IPS-18c (cell line): ENCODE measurements around the gene PPP1R1C.
"Not testable (repeated sequence)": the region's sequence is repeated elsewhere in the genome, so short reads cannot be mapped to it uniquely, and the experiment has no call there.

Experiments
- H3K4me3 ChIP-seq: 2 replicates; pipeline ENCODE4 v1.7.0; 2013; ENCODE audit warnings: low read depth, mild to moderate bottlenecking, low read length, moderate library complexity; ENCODE audit not compliant: insufficient read depth
- H3K9me3 ChIP-seq: one replicate; pipeline ENCODE4 v1.6.1; 2013; ENCODE audit warnings: mild to moderate bottlenecking, low read length, moderate library complexity; ENCODE audit not compliant: control insufficient read depth, insufficient read depth

PPP1R1C gene

DNA sequence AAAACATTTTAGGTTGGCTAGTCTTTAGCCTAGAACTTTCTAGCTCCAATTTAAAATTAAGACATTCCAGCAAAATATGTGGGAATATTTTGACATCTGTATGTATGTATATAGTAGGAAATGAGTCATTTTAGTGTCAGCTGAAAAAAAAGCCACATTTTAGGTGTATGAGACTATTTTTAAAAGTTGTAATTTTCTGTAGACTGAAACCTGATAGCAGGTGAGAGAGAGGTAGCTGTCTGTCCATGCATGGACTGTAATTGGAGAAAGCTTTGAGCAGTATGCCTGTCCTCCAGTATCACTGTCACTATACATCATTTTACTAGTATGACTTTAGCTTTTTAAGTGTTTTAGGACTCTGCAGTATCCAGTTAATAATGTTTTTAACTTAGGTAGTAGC lies 26.1 kb upstream of the PPP1R1C start:
- no peak overlapping the region for H3K4me3 ChIP-seq
- H3K9me3 ChIP-seq, result no peaks in the 10 kb centered on the region

DNA sequence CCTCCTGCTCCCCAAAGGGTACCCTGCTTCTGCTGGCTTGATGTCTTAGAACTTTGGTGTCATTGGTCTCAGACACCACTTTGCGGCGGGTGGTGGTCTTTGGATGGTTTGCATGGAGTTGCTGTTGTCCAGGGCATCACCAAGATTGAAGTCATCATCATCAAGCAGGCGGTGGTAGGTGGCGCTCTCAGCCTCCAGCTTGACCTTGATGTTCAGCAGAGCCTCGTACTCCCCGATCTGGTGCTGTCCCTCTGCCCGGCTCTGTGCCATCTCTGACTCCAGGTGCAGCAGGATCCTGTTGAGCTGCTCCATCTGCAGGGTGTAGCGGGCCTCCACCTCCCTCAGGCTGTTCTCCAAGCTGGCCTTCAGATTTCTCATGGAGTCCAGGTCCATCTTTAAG lies 24.5 kb upstream of the PPP1R1C start:
- not testable (repeated sequence) for H3K9me3 ChIP-seq, H3K4me3 ChIP-seq

DNA sequence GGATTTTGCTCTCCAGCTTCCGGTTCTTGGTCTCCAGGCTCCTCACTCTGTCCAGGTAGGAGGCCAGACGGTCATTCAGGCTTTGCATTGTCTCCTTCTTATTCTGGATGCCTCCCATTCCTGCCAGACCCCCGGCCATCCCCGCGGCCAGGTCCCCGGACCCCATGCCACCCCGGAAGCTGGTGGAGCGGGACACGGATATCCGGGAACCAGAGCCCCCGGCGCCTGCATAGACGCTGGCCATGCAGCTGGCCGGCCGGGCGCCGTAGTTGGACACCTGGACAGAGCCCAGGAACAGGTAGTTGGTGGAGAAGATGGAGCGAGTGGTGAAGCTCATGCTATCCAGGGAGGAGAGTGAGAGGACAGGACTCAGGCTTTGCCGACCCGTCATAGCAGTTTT lies 23.5 kb upstream of the PPP1R1C start:
- no peaks in the 10 kb centered on the region for H3K9me3 ChIP-seq
- H3K4me3 ChIP-seq, result no peak overlapping the region

- Histone ChIP-seq H3K4me3 (no peak overlapping the region), H3K9me3 (no peaks in the 10 kb centered on the region)
Measured at GRCh38 chr2:181970160-181970794, 15.4 kb upstream of the PPP1R1C start.

DNA sequence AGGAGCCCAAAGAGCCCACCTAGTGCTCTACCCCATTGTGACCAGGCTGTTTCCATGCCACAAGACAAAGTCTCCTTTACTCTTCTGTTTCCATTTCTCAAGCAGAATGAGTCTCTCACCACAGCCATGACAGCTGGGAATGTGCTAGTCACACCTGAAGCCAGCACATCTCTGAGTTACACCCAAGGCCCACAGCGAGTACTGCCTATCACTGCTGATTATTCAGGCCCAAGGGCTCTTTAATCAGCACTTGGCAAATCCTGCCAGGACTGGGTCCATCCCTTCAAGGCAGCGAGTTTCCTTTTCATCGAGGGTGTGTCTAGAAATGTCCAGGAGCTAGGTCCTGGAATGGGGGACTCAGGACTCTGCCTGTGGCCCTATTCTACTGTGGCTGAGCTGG lies 14.6 kb upstream of the PPP1R1C start:
- H3K4me3 ChIP-seq, result no peak overlapping the region
- no peaks in the 10 kb centered on the region for H3K9me3 ChIP-seq

GRCh38 chr2:181972431-181973170 lies 13.1 kb upstream of the PPP1R1C start:
- no peak overlapping the region for H3K4me3 ChIP-seq
- H3K9me3 ChIP-seq, result no peaks in the 10 kb centered on the region

- Histone ChIP-seq H3K4me3 (no peak overlapping the region), H3K9me3 (no peaks in the 10 kb centered on the region)
Measured at GRCh38 chr2:181973171-181973783, 12.4 kb upstream of the PPP1R1C start.

- Histone ChIP-seq H3K9me3 (no peaks in the 10 kb centered on the region), H3K4me3 (no peak overlapping the region)
Measured at GRCh38 chr2:181977661-181978350, 7.8 kb upstream of the PPP1R1C start.

DNA sequence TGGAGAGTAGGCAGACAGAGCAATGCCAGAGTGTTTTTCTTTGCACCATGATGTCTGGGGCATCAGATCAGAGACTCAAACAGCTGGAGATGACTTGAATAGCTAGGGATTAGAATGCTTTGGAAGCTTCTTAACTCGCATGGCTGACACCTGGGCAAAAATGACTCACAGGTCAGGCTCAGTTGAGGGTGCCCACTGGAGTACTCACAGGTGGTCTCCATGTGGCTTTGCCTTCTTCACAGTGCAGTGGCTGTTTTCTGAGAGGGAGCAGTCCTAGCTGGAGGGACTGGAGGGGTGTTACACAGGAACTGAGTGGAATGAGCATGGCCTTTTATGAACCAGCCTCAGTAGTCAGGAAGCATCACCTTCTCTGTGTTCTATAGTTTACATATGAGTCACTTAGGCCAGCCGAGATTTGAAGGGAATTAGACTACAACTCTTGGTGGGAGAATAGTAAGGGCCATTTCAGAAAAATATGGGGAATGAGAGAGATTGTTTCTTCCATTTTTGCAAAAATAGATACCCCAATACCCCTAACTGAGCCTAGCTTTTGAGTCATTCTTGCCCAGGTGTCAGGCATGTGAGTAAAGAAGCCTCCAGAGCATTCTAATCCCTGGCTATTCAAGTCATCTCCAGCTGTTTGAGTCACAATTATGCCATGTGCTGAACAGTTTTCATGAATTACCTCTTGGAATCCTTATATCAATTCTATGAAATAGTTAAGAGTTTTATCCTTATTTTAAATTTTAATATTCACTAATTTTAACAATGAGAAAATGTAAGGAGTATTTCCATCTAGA lies 7.1 kb upstream of the PPP1R1C start:
- H3K4me3 ChIP-seq, result no peak overlapping the region

DNA sequence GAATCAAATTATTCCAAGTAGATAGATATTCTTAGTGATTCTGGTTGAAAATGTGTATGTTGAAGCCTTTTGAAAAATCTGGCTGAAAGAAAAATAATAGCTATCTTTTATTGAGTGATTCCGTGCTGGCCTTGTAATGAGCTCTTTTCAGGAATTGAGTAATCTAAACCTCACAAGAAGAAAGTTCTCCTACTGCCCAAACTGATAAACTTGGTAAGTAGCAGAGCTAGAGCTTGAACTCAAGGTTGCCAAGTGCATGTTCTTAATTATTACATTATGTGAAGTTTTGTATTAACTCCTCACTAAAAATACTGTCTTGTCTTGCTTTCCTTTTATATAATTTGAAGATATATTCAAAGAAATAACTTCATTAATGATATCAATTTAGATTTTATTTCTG lies 1.6 kb upstream of the PPP1R1C start:
- H3K9me3 ChIP-seq, result no peaks in the 10 kb centered on the region
- H3K4me3 ChIP-seq, result no peak overlapping the region

More for the DNA sequence above, 7.1 kb upstream of the PPP1R1C start:
- H3K9me3 ChIP-seq, result no peaks in the 10 kb centered on the region

DNA sequence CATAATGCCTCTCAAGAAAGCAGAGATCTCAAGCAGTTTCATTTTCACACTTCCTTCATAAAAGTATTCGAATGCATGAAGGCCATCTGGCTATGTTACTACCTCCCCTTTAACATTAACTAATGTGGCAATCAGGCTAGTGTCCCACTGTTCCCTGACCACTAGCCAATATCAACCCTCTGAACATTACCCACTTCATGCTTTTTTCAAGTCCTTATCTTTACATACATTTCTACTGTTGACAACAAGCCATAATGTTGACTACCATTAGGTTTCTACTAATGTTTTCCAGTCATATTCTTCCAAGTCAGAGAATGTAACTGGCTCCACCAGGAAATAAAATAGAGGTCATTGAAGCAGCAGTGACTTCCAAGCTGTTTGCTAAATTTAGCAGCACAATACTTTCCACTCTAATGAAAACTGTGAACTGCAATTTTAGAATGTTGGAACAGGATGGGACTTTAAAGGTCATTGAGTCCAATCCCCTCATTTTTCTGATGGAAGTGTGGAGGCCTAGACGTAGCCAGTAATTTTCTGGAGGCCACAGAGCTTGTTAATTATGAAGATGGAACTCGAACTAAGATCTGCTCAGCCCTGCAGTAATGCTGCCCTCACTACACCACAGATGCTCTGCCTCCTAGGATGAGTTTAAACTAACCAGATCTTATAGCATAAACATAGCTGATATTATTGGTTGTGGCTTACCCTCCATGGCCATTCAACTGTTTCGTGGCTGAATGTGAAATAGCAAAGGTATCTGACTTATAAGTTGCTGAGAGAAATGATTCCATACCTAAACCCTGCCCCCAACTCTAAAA lies 630 bp upstream of the PPP1R1C start:
- H3K4me3 ChIP-seq, result no peak overlapping the region
- no peaks in the 10 kb centered on the region for H3K9me3 ChIP-seq

GRCh38 chr2:181988154-181988924 lies 2.7 kb downstream of the PPP1R1C start:
- H3K9me3 ChIP-seq, result no peaks in the 10 kb centered on the region

DNA sequence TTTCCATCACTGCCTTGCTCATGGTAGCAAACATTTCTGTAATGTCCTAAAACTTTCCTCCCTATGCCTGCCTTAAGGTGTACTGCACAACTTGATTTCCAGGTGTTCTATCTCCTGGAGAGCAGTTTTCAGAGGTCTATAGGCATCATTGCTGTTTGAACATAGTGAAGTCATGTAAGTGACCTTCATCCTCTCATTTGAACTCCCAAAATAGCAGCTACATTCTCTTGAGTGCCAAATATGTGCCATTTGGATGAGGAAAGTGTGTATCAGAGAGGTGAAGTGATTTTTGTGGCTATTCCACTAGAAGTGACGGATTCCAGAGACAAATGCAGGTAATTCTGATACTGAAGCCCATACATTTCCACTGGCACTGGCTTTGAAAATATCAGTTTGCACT lies 3.4 kb downstream of the PPP1R1C start:
- no peaks in the 10 kb centered on the region for H3K9me3 ChIP-seq
- no peak overlapping the region for H3K4me3 ChIP-seq

More at GRCh38 chr2:181988154-181988924, 2.7 kb downstream of the PPP1R1C start:
- no peak overlapping the region for H3K4me3 ChIP-seq

DNA sequence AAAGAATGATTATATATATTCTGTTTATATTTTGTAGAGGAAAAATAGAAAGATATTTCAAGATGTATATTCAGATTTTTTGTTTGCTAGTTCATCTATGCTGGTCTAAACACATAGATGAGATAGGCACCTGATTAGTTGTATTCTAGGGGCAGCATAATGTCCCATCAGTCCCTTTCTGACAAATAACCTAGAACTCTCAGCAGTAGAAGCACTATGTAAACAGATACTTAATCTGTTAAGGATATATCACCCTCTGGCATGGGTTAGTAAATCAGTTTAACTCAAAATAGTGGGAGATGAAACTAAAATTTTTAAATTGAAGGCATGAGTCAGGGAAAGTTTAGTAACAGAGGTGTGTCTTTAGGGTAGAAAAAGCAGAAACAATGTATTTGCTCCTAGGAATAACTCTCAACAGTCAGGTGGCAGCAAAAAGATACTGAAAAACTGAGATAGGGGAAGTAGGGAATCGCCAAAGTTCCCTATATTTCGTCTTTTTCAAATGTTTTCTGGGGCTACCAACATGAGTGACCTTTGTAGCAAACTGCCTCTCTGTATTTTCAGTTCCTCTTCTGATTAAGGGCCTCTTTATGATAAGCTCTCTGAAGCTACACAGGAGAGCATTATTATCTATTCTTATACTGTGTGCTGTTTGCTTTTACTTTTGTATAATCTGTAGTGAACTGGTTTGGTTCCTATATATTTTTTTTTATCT lies 5.7 kb downstream of the PPP1R1C start:
- H3K4me3 ChIP-seq, result no peak overlapping the region
- H3K9me3 ChIP-seq, result no peaks in the 10 kb centered on the region

GRCh38 chr2:181992776-181993175 lies 7.1 kb downstream of the PPP1R1C start:
- Histone ChIP-seq H3K4me3 (no peak overlapping the region), H3K9me3 (no peaks in the 10 kb centered on the region)
